Endothelial cell (in vitro differentiated cells): Measurements from ENCODE around the gene MRPL37. TPM values are rescaled to one million over a fixed set of nuclear protein-coding genes. Genes with fewer than 3 reads are reported as not detected.

Source experiments
- DNase-seq: peaks from one replicate; pipeline ENCODE4 v3.0.0; 2021; ENCODE audit warnings: low spot score
- H3K27ac Mint-ChIP-seq: one replicate; pipeline ENCODE4 v1.8.0; 2021; ENCODE audit warnings: mixed read lengths, inconsistent platforms; ENCODE audit not compliant: unreplicated experiment
- H3K27me3 Mint-ChIP-seq: one replicate; pipeline ENCODE4 v1.8.0; 2021; ENCODE audit warnings: mild to moderate bottlenecking, moderate library complexity, mixed read lengths, inconsistent platforms; ENCODE audit not compliant: unreplicated experiment
- H3K36me3 Mint-ChIP-seq: one replicate; pipeline ENCODE4 v1.8.0; 2021; ENCODE audit warnings: mild to moderate bottlenecking, low read depth, mixed read lengths, inconsistent platforms; ENCODE audit not compliant: unreplicated experiment
- H3K4me1 Mint-ChIP-seq: one replicate; pipeline ENCODE4 v1.8.0; 2021; ENCODE audit warnings: mild to moderate bottlenecking, mixed read lengths, inconsistent platforms; ENCODE audit not compliant: unreplicated experiment
- H3K4me3 Mint-ChIP-seq: one replicate; pipeline ENCODE4 v1.8.0; 2021; ENCODE audit warnings: mild to moderate bottlenecking, mixed read lengths, inconsistent platforms; ENCODE audit not compliant: unreplicated experiment
- H3K9me3 Mint-ChIP-seq: one replicate; pipeline ENCODE4 v1.8.0; 2021; ENCODE audit warnings: mixed read lengths, inconsistent platforms; ENCODE audit not compliant: unreplicated experiment
- CTCF ChIP-seq: fragments of 200-600 bp; sonication (generic); IDR thresholded peaks from one replicate; pipeline ENCODE4 v1.5.0; 2021; ENCODE audit warnings: antibody characterized with exemption; ENCODE audit not compliant: unreplicated experiment
- total RNA-seq: library from RNA; stranded (reverse); fragmentation: NEBNext Ultra II Directional; extraction: Animal tissue kit (Norgen Biotek cat#: 25700); gene quantifications from one replicate; pipeline ENCODE4 v1.2.1, GENCODE V29; 2021; ENCODE audit not compliant: unreplicated experiment

Gene MRPL37
- total RNA-seq, 1 donor from 2014 or later, result 63.1 TPM

DNA sequence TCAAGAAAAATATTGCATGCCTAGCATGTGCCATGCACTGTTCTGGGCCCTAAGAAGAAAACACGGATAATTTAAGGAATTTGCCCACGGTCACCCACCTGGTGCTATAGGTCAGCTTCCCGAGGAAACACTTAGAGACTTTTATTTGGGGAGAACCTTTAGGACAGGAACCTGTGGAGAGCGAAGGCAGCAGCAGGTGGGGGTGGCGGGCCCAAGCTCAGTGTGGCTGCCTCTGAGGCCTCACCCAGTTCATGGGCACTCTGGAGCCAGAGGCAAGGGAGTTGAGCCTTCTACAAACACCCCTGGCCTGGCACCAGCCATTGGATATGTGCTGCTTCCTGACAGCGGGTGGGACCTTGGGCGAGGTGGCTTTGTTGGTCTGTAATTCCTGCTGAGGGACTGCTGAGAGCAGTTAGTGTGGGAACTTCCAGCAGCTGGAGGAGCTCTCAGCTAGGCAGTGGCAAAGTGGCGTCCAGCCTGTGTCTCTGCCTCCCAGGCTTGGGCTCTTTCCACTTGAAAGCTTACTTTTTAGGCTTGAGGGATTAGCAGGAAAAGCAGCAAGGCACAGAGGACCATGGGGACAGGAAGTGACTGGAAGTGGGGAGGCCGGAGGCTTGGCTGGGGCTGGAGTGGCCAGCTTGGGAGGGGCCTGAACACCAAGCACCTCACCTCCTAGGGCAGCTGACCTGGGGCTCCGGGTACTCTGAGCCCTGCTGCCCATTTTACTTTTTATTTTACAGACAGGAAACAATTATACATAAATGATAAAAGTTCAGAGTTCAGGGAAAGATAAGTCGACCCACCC lies 19.1 kb downstream of the MRPL37 start:
- Mint-ChIP-seq H3K9me3 (no peaks in the 10 kb centered on the region), H3K4me1 (peaks cover 21% of the 10 kb centered on the region), H3K27ac (peak overlapping the region; percentile 92), H3K4me3 (no peak overlapping the region), H3K36me3 (peaks cover 31% of the 10 kb centered on the region), H3K27me3 (peaks cover 10% of the 10 kb centered on the region)
- TF ChIP-seq CTCF, result no peak
- DNase-seq, result no peak

GRCh38 chr1:54219688-54220003 lies 19.7 kb downstream of the MRPL37 start:
- no peak for TF ChIP-seq CTCF
- Mint-ChIP-seq H3K4me1 (peaks cover 21% of the 10 kb centered on the region), H3K27ac (peak overlapping the region; percentile 92), H3K36me3 (peaks cover 27% of the 10 kb centered on the region), H3K27me3 (peaks cover 12% of the 10 kb centered on the region), H3K4me3 (peak overlapping the region; percentile 53), H3K9me3 (no peaks in the 10 kb centered on the region)
- no peak for DNase-seq

DNA sequence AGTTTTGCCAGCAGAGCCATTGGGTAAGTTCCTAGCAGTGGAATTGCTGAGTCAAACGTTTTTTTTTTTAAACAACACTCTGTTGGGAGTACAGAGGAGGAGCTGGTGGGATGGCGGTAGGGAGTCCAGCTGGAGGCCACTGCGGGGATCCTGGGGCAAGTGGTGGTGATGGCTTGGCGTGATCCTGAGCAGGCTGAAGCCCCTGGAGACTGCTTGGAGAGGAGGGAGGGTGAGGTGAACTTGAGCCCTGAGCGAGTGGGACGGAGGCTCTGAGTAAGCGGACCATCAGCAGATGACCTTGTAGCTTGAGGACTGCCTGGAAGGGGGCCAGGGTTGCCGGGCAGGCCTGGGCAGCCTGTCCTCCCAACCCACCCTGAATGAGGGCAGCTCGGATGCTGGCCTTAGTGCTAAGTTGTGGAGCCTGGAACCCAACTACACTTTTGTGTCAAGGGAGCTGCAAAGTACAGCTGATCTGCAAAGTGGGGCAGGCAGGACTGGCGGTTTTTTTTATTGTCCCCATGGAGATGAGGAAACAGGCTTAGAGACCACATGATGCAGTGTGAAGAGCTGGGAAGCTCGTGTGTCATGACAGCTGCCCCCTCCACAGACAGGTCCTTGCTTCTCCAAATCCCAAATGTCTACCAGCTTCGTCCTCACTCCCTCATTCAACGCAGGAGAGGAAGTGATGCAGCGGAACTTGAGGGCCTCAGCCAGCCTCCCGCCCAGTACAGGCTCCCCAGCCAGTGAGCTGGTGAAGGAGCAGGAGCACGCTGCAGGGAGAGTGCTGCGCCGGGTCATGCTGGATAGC lies 20.2 kb downstream of the MRPL37 start:
- TF ChIP-seq CTCF, result no peak
- peaks cover 14% of the 10 kb centered on the region for H3K27me3 Mint-ChIP-seq

GRCh38 chr1:54221113-54221834 lies 21.3 kb downstream of the MRPL37 start:
- DNase-seq, result no peak
- Mint-ChIP-seq H3K9me3 (no peaks in the 10 kb centered on the region), H3K36me3 (peaks cover 30% of the 10 kb centered on the region), H3K27ac (no peak overlapping the region), H3K27me3 (peaks cover 14% of the 10 kb centered on the region), H3K4me1 (peaks cover 21% of the 10 kb centered on the region), H3K4me3 (no peak overlapping the region)
- TF ChIP-seq CTCF, result no peak

More for the DNA sequence above, 20.2 kb downstream of the MRPL37 start:
- H3K4me3 Mint-ChIP-seq, result peak overlapping the region; percentile 53
- H3K9me3 Mint-ChIP-seq, result no peaks in the 10 kb centered on the region
- H3K4me1 Mint-ChIP-seq, result peaks cover 21% of the 10 kb centered on the region
- DNase-seq, result no peak
- peak overlapping the region; percentile 92 for H3K27ac Mint-ChIP-seq
- peaks cover 24% of the 10 kb centered on the region for H3K36me3 Mint-ChIP-seq
